Activated CD4-positive, alpha-beta T cell treated with anti-CD3 and anti-CD28 coated beads for 48 hours (primary cell): ENCODE measurements around the gene RNF44.

Experiments
- DNase-seq: peaks from one replicate; pipeline ENCODE4 v3.0.0-alpha.2; 2020

Gene RNF44

GRCh38 chr5:176536902-176537553, at the start of gene RNF44:
Gene RNF44, minus strand, starts transcription at chr5:176537402. Its CDS starts 4,930 bp downstream, at chr5:176532472.
- DNase-seq, result peak; percentile 99

- DNase-seq, result no peak
Measured at GRCh38 chr5:176583076-176583475, 45.9 kb upstream of the RNF44 start.

- DNase-seq, result no peak
Measured at GRCh38 chr5:176581361-176581760, 44.2 kb upstream of the RNF44 start.

GRCh38 chr5:176579323-176579722, 42.1 kb upstream of the RNF44 start:
- DNase-seq, result no peak

DNA sequence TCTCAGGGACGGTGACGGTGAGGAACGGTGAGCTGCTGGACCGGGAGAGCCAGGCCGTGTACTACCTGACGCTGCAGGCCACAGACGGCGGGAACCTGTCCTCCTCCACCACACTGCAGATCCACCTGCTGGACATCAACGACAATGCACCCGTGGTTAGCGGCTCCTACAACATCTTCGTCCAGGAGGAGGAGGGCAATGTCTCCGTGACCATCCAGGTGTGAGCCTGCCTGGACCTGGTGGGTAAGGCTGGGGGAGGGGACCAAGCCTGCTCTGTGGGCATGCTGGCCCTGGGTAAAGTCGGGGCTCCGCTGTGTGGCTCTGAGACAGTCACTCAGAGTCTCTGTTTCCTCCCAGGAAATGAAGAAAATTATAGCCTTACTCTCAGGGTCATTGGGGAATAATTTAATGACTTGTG, 41.2 kb upstream of the RNF44 start:
- peak; percentile 59 for DNase-seq

DNA sequence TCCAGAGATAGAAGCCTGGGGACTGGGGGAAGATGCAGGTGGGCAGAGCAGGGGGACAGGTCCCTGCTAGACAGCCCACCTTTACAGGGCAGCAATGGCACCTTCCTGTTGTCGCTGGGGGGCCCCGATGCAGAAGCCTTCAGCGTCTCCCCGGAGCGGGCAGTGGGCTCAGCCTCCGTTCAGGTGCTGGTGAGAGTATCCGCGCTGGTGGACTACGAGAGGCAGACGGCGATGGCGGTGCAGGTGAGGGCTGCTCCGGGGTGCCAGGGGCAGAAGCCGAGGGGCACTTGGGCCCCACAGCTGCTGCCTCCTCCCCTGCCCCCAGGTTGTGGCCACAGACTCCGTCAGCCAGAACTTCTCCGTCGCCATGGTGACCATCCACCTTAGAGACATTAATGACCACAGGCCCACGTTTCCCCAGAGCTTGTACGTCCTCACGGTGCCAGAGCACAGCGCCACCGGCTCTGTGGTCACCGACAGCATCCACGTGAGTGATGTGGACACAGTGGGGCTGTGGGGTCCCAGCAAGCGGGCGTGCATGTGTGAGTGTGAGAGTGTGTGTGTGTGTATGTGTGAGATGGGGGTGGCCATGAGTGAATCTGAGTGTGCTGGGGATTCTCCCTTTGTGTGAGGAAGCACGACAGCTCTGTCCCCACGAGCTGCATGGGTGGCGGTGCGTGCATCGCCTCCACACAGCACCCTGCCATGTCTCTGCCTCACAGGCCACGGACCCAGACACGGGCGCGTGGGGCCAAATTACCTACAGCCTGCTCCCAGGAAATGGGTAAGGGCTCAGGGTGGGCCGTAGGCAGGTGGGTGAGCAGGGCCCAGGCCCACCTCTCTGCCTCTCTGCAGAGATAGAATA, 40.3 kb upstream of the RNF44 start:
- no peak for DNase-seq

GRCh38 chr5:176575488-176576422, 38.6 kb upstream of the RNF44 start:
- no peak for DNase-seq

DNA sequence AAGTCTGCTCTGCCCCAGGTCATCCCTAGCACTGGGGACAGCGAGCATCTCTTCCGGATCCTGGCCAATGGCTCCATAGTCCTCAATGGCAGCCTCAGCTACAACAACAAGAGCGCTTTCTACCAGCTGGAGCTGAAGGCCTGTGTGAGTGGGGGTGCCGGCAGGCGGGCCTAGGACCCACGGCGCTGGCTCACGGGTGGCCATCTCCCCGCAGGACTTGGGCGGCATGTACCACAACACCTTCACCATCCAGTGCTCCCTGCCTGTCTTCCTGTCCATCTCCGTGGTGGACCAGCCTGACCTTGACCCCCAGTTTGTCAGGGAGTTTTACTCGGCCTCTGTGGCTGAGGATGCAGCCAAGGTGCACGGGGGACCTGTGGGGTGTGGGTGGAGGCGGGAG, 37.9 kb upstream of the RNF44 start:
- no peak for DNase-seq

GRCh38 chr5:176574297-176574591, 37.0 kb upstream of the RNF44 start:
- DNase-seq, result no peak

DNA sequence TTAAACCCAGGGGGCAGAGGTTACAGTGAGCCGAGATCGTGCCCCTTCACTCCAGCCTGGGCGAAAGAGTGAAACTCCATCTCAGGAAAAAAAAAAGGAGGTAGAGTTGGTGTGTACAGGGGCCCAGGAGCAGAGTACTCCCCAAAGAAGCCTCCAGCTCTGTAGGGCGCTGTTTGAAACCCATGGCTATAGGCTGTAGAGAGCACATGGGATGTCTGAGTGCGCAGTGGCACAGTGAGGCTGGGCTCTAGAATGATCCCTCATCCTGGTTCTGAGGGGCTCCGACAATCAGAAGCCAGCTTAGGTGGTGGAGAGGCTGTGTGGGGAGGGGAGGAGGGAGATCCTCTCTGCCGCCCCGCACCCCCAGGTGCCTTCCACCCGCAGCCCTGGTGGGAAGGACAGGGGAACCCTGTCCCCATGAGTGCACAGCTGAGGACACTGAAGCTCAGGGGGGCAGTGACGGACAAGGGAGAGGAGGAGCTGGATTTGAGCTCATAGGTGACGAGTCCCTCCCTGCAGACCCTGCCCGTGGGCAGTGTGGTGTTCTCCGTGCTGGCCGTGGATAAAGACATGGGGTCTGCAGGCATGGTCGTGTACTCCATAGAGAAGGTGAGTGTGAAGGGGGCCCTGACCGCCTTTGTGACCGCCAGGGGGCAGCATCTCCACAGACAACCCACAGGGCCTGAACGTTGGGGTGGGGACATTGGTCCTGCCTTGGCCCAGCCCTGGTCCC, 36.5 kb upstream of the RNF44 start:
- peak; percentile 86 for DNase-seq

GRCh38 chr5:176570044-176570443, 32.8 kb upstream of the RNF44 start:
- no peak for DNase-seq

DNA sequence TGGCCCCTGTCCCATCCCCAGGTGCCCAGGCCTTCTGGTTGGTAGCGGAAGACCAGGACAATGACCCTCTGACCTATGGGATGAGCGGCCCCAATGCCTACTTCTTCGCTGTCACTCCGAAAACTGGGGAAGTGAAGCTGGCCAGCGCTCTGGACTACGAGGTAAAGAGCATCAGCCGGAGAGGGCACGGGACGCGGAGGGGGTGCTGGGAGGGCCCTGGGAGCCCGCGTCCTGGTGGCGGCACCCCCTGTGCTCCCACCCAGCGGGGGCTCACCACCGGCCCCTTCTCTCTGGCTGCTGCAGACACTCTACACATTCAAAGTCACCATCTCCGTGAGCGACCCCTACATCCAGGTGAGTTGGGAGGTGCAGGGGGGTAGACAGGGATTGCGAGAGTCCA, 31.5 kb upstream of the RNF44 start:
- DNase-seq, result no peak

GRCh38 chr5:176565760-176566288, 28.6 kb upstream of the RNF44 start:
- no peak for DNase-seq

DNA sequence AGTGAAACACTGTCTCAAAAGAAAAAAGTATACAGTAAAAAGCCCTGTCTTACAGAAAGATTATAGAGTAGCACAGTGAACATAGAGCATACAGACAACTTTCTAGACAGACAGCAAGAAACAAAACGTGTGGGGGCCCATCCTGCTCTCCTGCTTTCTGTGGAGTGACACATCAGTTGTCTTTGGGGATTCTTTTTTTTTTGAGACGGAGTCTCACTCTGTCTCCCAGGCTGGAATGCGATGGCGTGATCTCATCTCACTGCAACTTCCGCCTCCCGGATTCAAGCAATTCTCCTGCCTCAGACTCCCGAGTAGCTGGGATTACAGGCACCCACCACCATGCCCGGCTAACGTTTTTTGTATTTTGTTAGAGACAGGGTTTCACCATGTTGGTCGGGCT, 26.8 kb upstream of the RNF44 start:
- DNase-seq, result no peak

DNA sequence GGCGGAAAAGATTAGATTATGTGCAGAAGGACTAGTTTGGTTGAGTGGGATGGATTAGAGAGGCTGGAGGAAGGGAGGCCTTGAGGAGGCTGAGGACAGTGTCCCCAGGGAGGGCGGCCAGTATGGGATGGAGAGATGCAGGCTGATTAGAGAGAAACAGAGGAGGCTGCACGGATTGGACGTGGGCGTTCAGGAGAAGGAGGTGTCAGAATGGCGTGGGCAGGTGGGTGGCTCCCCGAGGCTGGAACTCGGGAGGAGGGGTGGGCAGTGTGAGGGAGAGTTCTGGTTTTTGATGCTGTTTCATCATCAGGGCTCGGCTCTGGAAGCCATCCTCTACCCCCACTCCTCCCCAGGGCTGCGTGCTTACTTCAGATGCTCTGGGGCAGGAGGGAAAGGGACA, 25.0 kb upstream of the RNF44 start:
- DNase-seq, result no peak

DNA sequence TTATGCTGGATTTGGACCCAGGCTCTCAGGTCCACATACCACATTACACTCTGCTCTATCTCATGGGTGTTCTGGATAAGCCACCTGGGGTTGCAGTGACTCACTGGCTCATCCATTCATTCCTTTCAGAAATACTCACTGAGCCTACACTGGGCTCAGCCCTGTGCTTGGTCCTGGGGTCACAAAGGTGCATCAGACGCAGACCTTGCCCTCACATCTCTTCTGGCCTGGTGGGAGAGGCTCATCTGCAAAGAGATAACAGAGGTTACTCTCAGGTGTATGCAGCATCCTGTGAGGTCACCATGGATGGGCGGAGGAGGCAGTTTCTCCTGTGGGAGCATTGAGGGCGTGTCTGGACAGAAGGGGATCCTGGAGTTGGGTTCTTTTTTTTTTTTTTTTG, 24.1 kb upstream of the RNF44 start:
- DNase-seq, result no peak

DNA sequence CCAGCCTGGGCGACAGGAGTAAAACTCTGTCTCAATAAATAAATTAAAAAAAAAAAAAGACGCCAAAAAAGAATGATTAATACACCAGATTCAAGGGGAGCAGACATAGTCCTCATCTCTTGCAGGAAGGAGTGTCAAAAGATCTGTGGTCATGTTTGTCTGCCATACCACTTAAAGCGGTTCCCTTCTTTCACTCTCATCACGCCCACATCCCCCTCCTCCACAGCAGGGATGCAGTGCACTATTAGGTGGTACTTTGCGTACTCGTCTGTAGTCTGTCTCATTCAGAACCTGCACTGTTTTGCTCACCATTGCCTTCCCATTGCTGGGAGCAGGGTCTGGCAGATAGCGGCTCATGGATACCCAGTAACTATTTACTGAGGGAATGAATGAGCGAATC, 23.2 kb upstream of the RNF44 start:
- peak; percentile 60 for DNase-seq

DNA sequence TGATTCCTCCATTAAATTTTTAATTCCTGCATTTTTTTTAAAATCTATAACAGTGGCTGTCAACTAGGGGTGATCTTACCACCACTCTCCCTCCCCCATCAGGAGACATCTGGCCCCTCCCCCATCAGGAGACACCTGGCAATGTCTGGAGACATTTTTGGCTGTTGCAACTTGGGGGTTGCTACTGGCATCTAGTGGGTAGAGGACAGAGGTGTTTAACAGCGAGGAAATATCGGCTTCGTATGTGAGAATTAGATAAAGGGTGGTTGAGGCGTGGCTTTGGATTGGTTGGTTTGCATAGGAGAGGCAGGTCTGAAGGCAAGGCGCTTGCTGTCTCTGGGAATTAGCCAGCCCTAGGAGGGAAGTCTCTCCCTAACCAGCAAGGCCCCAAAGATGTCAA, 22.5 kb upstream of the RNF44 start:
- no peak for DNase-seq

DNA sequence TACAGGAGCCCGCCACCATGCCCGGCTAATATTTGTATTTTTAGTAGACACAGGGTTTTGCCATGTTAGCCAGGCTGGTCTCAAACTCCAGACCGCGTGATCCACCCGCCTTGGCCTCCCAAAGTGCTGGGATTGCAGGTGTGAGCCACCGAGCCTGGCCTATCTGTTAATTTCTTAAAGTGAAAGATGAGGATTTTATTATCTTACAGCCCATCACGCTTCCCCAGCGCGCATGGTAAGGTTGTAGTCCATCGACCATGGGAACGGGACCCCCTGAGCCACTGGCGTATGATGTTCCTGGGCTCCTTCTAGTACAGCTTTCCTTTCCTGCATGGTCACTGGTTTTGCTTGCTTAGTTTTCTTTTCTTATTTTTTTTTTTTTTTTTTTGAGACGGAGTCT, 20.6 kb upstream of the RNF44 start:
- no peak for DNase-seq

GRCh38 chr5:176553260-176554085, 16.3 kb upstream of the RNF44 start:
- DNase-seq, result peak; percentile 40

DNA sequence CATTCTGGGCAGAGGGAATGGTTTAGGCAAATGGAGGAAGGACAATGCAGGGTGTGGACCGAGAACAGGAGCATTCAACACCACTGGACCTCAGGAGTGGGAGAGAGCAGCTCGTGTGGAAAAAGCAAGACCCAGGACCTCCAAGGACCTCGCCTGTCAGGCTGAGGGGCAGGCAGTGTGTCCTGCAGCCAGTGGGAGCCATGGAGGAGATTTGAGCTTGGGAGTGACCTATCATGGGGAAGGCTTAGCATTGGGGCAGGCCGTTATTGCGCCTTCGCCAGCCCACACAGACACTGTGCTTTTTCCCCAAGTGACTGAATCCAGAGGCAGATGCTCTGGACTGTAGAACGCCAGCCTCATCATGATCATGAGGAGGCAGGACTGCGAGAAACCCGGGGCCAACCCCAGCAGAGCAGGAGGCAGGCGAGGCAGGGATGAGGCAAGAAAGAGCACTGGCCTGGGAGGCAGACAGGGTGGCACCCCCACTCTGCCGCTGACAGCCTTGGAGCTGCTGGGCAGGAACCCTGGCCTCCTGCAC, 15.2 kb upstream of the RNF44 start:
- no peak for DNase-seq
